GM12878 (cell line): ENCODE results near the gene FTH1.

Experiments used
- CREB1 ChIP-seq: IDR thresholded peaks from 2 replicates; pipeline ENCODE4 v1.6.1; 2012; ENCODE audit warnings: low read depth, mild to moderate bottlenecking, inconsistent platforms
- CTCF ChIP-seq, 3 experiments: IDR thresholded peaks in 2 of 3; conservative IDR thresholded peaks in 1 of 3; 2 replicates each; pipeline ENCODE4 v1.5.1; 2011; ENCODE audit warnings: low read depth in 3 of 3, low read length in 3 of 3, mild to moderate bottlenecking in 3 of 3, control low read depth in 2 of 3, moderate library complexity in 2 of 3, inconsistent platforms in 1 of 3, mixed read lengths in 1 of 3; ENCODE audit not compliant: control insufficient read depth in 2 of 3, insufficient read depth in 1 of 3; ENCODE audit errors: extremely low read depth in 1 of 3
- E2F4 ChIP-seq: IDR thresholded peaks from 2 replicates; pipeline ENCODE4 v1.6.1; 2012; ENCODE audit warnings: low read depth, low read length, improper control_type of control experiment
- EP300 ChIP-seq, 2 experiments: fragments of 150-350 bp in 1 of 2; IDR thresholded peaks; 2 replicates each; pipeline ENCODE4 v1.6.1; 2011 to 2012; ENCODE audit warnings: low read depth in 2 of 2, low read length in 2 of 2, borderline replicate concordance in 1 of 2, improper control_type of control experiment in 1 of 2, inconsistent platforms in 1 of 2; ENCODE audit not compliant: control insufficient read depth in 1 of 2
- FOXK2 ChIP-seq: fragments of 450-650 bp; IDR thresholded peaks from 2 replicates; pipeline ENCODE4 v1.6.1; 2017; ENCODE audit warnings: mild to moderate bottlenecking, moderate library complexity
- FOXM1 ChIP-seq: IDR thresholded peaks from 2 replicates; pipeline ENCODE4 v1.6.1; 2012; ENCODE audit warnings: low read depth, mild to moderate bottlenecking, inconsistent platforms, low read length, moderate library complexity
- HCFC1 ChIP-seq: fragments of 150-350 bp; IDR thresholded peaks from 2 replicates; pipeline ENCODE4 v1.6.1; 2014; ENCODE audit warnings: low read length
- HDGF ChIP-seq: fragments of 450-650 bp; IDR thresholded peaks from 2 replicates; pipeline ENCODE4 v1.6.1; 2016; ENCODE audit warnings: antibody characterized with exemption
- JUND ChIP-seq: IDR thresholded peaks from 2 replicates; pipeline ENCODE4 v1.6.1; 2012; ENCODE audit warnings: low read depth, mild to moderate bottlenecking, low read length, improper control_type of control experiment, moderate library complexity
- MYC ChIP-seq: IDR thresholded peaks from 2 replicates; pipeline ENCODE4 v1.6.1; 2011; ENCODE audit warnings: mild to moderate bottlenecking, low read length, moderate library complexity, inconsistent platforms; ENCODE audit not compliant: insufficient read depth, insufficient replicate concordance, insufficient read length, severe bottlenecking
- POLR2A ChIP-seq: IDR thresholded peaks from 2 replicates; pipeline ENCODE4 v1.6.1; 2011; ENCODE audit warnings: low read depth, mild to moderate bottlenecking, low read length
- POLR2AphosphoS5 ChIP-seq: IDR thresholded peaks from 2 replicates; pipeline ENCODE4 v1.6.1; 2011; ENCODE audit warnings: mild to moderate bottlenecking, low read length, inconsistent platforms
- SIN3A ChIP-seq: IDR thresholded peaks from 2 replicates; pipeline ENCODE4 v1.6.1; 2012; ENCODE audit warnings: low read depth, low read length, improper control_type of control experiment
- SREBF1 ChIP-seq: IDR thresholded peaks from 2 replicates; pipeline ENCODE4 v1.6.1; 2012; ENCODE audit warnings: mild to moderate bottlenecking, low read length

- TF ChIP-seq HCFC1 (no peak), CTCF (IDR thresholded peaks at IDR 0.05 in 2 of 3, conservative IDR thresholded peaks at IDR 0.05 in 1 of 3; ENCODE audit: control insufficient read depth in 2 of 3, extremely low read depth in 1 of 3, insufficient read depth in 1 of 3, low read depth in 3 of 3, low read length in 3 of 3) (no peak), FOXK2 (no peak), MYC (no peak), FOXM1 (no peak), POLR2A (no peak), CREB1 (no peak), SIN3A (no peak), POLR2AphosphoS5 (no peak), SREBF1 (no peak), HDGF (no peak), EP300 (IDR thresholded peaks at IDR 0.05; ENCODE audit: borderline replicate concordance in 1 of 2, control insufficient read depth in 1 of 2, low read depth in 2 of 2, low read length in 2 of 2) (no peak), JUND (no peak), E2F4 (no peak)
Observed at GRCh38 chr11:62011881-62012280, 44.4 kb upstream of the FTH1 start.
